Stimulated activated memory B cell treated with anti-CD40 and anti-IgM and Interleukin-4, amounts not matched to agents 10 μg/mL and 1 μg/mL and 100 μg/mL, for 72 hours (primary cell): Measurements from ENCODE around the gene MLH3.

ENCODE experiments used
- ATAC-seq: fragments of 150-1000 bp; cut with Tn5 transposase; 2 replicates; pipeline ENCODE4 v1.10.0; 2021
- H3K27ac Mint-ChIP-seq: one replicate; pipeline ENCODE4 v1.8.0; 2022; ENCODE audit warnings: mild to moderate bottlenecking, mixed read lengths
- H3K27me3 Mint-ChIP-seq: one replicate; pipeline ENCODE4 v1.8.0; 2022; ENCODE audit warnings: mixed read lengths
- H3K36me3 Mint-ChIP-seq: one replicate; pipeline ENCODE4 v1.8.0; 2022; ENCODE audit warnings: mixed read lengths
- H3K4me1 Mint-ChIP-seq: one replicate; pipeline ENCODE4 v1.8.0; 2022; ENCODE audit warnings: mixed read lengths
- H3K4me3 Mint-ChIP-seq: one replicate; pipeline ENCODE4 v1.8.0; 2022; ENCODE audit warnings: mild to moderate bottlenecking, moderate library complexity, mixed read lengths
- H3K9me3 Mint-ChIP-seq: one replicate; pipeline ENCODE4 v1.8.0; 2022; ENCODE audit warnings: mixed read lengths

MLH3 gene

GRCh38 chr14:75049731-75050201 lies 1.5 kb downstream of the MLH3 start:
- Mint-ChIP-seq H3K36me3 (peaks cover 19% of the 10 kb centered on the region), H3K27me3 (no peaks in the 10 kb centered on the region), H3K4me3 (peak overlapping the region; percentile 36), H3K27ac (peak overlapping the region; percentile 84), H3K4me1 (peaks cover 31% of the 10 kb centered on the region), H3K9me3 (no peaks in the 10 kb centered on the region)
- ATAC-seq = no peak

- Mint-ChIP-seq H3K27ac (no peak overlapping the region), H3K4me1 (peaks cover 31% of the 10 kb centered on the region), H3K9me3 (no peaks in the 10 kb centered on the region), H3K36me3 (peaks cover 14% of the 10 kb centered on the region), H3K27me3 (no peaks in the 10 kb centered on the region), H3K4me3 (no peak overlapping the region)
- ATAC-seq = no peak
Observed at GRCh38 chr14:75049136-75049535, 2.1 kb downstream of the MLH3 start.

- Mint-ChIP-seq H3K27ac (no peak overlapping the region), H3K4me1 (peaks cover 31% of the 10 kb centered on the region), H3K27me3 (no peaks in the 10 kb centered on the region), H3K9me3 (no peaks in the 10 kb centered on the region), H3K4me3 (no peak overlapping the region), H3K36me3 (peaks cover 14% of the 10 kb centered on the region)
- no peak for ATAC-seq
Observed at GRCh38 chr14:75048101-75048500, 3.2 kb downstream of the MLH3 start.

GRCh38 chr14:75047506-75047905 lies 3.8 kb downstream of the MLH3 start:
- peaks cover 14% of the 10 kb centered on the region for H3K36me3 Mint-ChIP-seq

GRCh38 chr14:75046899-75047298 lies 4.4 kb downstream of the MLH3 start:
- no peaks in the 10 kb centered on the region for H3K9me3 Mint-ChIP-seq
- no peak overlapping the region for H3K27ac Mint-ChIP-seq
- H3K4me1 Mint-ChIP-seq = peaks cover 38% of the 10 kb centered on the region
- ATAC-seq = no peak
- no peaks in the 10 kb centered on the region for H3K27me3 Mint-ChIP-seq
- peaks cover 14% of the 10 kb centered on the region for H3K36me3 Mint-ChIP-seq
- H3K4me3 Mint-ChIP-seq = no peak overlapping the region

More at GRCh38 chr14:75047506-75047905, 3.8 kb downstream of the MLH3 start:
- Mint-ChIP-seq H3K4me1 (peaks cover 32% of the 10 kb centered on the region), H3K27ac (no peak overlapping the region), H3K27me3 (no peaks in the 10 kb centered on the region), H3K9me3 (no peaks in the 10 kb centered on the region), H3K4me3 (no peak overlapping the region)
- no peak for ATAC-seq

- Mint-ChIP-seq H3K4me3 (no peak overlapping the region), H3K36me3 (peaks cover 19% of the 10 kb centered on the region), H3K27me3 (no peaks in the 10 kb centered on the region), H3K9me3 (no peaks in the 10 kb centered on the region), H3K27ac (no peak overlapping the region), H3K4me1 (peaks cover 33% of the 10 kb centered on the region)
- ATAC-seq = no peak
Observed at GRCh38 chr14:75046275-75046674, 5.0 kb downstream of the MLH3 start.

- no peak for ATAC-seq
- Mint-ChIP-seq H3K27ac (no peak overlapping the region), H3K36me3 (peaks cover 21% of the 10 kb centered on the region), H3K27me3 (no peaks in the 10 kb centered on the region), H3K4me3 (no peak overlapping the region), H3K4me1 (peaks cover 20% of the 10 kb centered on the region), H3K9me3 (no peaks in the 10 kb centered on the region)
Observed at GRCh38 chr14:75044752-75045151, 6.5 kb downstream of the MLH3 start.

- H3K27me3 Mint-ChIP-seq = no peaks in the 10 kb centered on the region
- no peak overlapping the region for H3K27ac Mint-ChIP-seq
- ATAC-seq = no peak
- H3K4me1 Mint-ChIP-seq = peaks cover 20% of the 10 kb centered on the region
- no peaks in the 10 kb centered on the region for H3K9me3 Mint-ChIP-seq
- H3K36me3 Mint-ChIP-seq = peaks cover 19% of the 10 kb centered on the region
- no peak overlapping the region for H3K4me3 Mint-ChIP-seq
Observed at GRCh38 chr14:75044322-75044721, 6.9 kb downstream of the MLH3 start.

- Mint-ChIP-seq H3K4me1 (peaks cover 20% of the 10 kb centered on the region), H3K27ac (no peak overlapping the region), H3K9me3 (no peaks in the 10 kb centered on the region), H3K4me3 (no peak overlapping the region), H3K36me3 (peaks cover 22% of the 10 kb centered on the region), H3K27me3 (no peaks in the 10 kb centered on the region)
- ATAC-seq = peak; percentile 57
Observed at GRCh38 chr14:75042035-75042434, 9.2 kb downstream of the MLH3 start.

GRCh38 chr14:75041613-75042012 lies 9.7 kb downstream of the MLH3 start:
- H3K36me3 Mint-ChIP-seq = peaks cover 26% of the 10 kb centered on the region

GRCh38 chr14:75040959-75041358 lies 10.3 kb downstream of the MLH3 start:
- peaks cover 32% of the 10 kb centered on the region for H3K36me3 Mint-ChIP-seq
- no peak overlapping the region for H3K4me3 Mint-ChIP-seq
- no peak overlapping the region for H3K27ac Mint-ChIP-seq
- H3K9me3 Mint-ChIP-seq = no peaks in the 10 kb centered on the region
- ATAC-seq = no peak
- H3K4me1 Mint-ChIP-seq = peaks cover 19% of the 10 kb centered on the region
- no peaks in the 10 kb centered on the region for H3K27me3 Mint-ChIP-seq

More at GRCh38 chr14:75041613-75042012, 9.7 kb downstream of the MLH3 start:
- no peak for ATAC-seq
- Mint-ChIP-seq H3K4me1 (peaks cover 20% of the 10 kb centered on the region), H3K27ac (no peak overlapping the region), H3K27me3 (no peaks in the 10 kb centered on the region), H3K4me3 (no peak overlapping the region), H3K9me3 (no peaks in the 10 kb centered on the region)

- H3K36me3 Mint-ChIP-seq = peaks cover 37% of the 10 kb centered on the region
- no peaks in the 10 kb centered on the region for H3K9me3 Mint-ChIP-seq
- no peak for ATAC-seq
- H3K27me3 Mint-ChIP-seq = no peaks in the 10 kb centered on the region
- peaks cover 14% of the 10 kb centered on the region for H3K4me1 Mint-ChIP-seq
- H3K27ac Mint-ChIP-seq = no peak overlapping the region
- H3K4me3 Mint-ChIP-seq = no peak overlapping the region
Observed at GRCh38 chr14:75040507-75040906, 10.8 kb downstream of the MLH3 start.

GRCh38 chr14:75032939-75033338 lies 18.3 kb downstream of the MLH3 start:
- Mint-ChIP-seq H3K27me3 (no peaks in the 10 kb centered on the region), H3K27ac (no peak overlapping the region), H3K36me3 (peaks cover 37% of the 10 kb centered on the region), H3K9me3 (no peaks in the 10 kb centered on the region), H3K4me1 (no peaks in the 10 kb centered on the region), H3K4me3 (no peak overlapping the region)
- ATAC-seq = no peak

- H3K9me3 Mint-ChIP-seq = no peaks in the 10 kb centered on the region
- no peaks in the 10 kb centered on the region for H3K27me3 Mint-ChIP-seq
- no peak for ATAC-seq
- no peak overlapping the region for H3K4me3 Mint-ChIP-seq
- peaks cover 19% of the 10 kb centered on the region for H3K36me3 Mint-ChIP-seq
- H3K27ac Mint-ChIP-seq = no peak overlapping the region
- no peaks in the 10 kb centered on the region for H3K4me1 Mint-ChIP-seq
Observed at GRCh38 chr14:75030147-75030546, 21.1 kb downstream of the MLH3 start.

GRCh38 chr14:75025876-75026275 lies 25.4 kb downstream of the MLH3 start:
- H3K36me3 Mint-ChIP-seq = peaks cover 30% of the 10 kb centered on the region
- no peak overlapping the region for H3K27ac Mint-ChIP-seq
- H3K4me3 Mint-ChIP-seq = no peak overlapping the region
- H3K27me3 Mint-ChIP-seq = no peaks in the 10 kb centered on the region
- H3K4me1 Mint-ChIP-seq = no peaks in the 10 kb centered on the region
- no peaks in the 10 kb centered on the region for H3K9me3 Mint-ChIP-seq
- no peak for ATAC-seq

GRCh38 chr14:75025082-75025481 lies 26.2 kb downstream of the MLH3 start:
- no peak for ATAC-seq
- H3K9me3 Mint-ChIP-seq = no peaks in the 10 kb centered on the region
- H3K36me3 Mint-ChIP-seq = peaks cover 28% of the 10 kb centered on the region
- H3K4me1 Mint-ChIP-seq = no peaks in the 10 kb centered on the region
- no peak overlapping the region for H3K4me3 Mint-ChIP-seq
- no peak overlapping the region for H3K27ac Mint-ChIP-seq
- no peaks in the 10 kb centered on the region for H3K27me3 Mint-ChIP-seq

GRCh38 chr14:75023108-75023507 lies 28.2 kb downstream of the MLH3 start:
- Mint-ChIP-seq H3K27ac (no peak overlapping the region), H3K4me1 (no peaks in the 10 kb centered on the region), H3K9me3 (no peaks in the 10 kb centered on the region), H3K4me3 (no peak overlapping the region), H3K36me3 (peaks cover 32% of the 10 kb centered on the region), H3K27me3 (no peaks in the 10 kb centered on the region)
- ATAC-seq = no peak
